Measurements from ENCODE around the gene NDST4.

Gene NDST4

DNA sequence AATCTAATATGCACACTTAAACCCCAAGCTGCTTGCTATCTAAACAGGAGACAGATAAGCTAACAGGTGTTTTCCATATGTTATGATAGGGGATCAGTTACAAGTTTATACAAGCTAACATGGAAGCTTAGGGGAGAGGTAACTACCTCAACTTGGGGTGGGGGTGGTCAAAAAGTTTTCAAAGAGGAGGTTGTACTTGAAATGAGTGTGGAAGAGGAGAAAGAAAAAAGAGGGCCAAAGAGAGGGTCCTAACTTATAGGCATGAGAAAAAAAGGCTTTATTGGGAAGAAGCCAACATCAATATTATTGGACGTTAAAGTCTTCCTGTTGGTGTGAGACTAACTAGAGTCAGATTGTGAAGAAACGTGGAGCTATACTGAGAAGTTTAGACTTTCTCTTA, 205.9 kb downstream of the NDST4 start:
- H3K4me3 ChIP-seq (ENCODE audit: low read length): no peak overlapping the region
- no peaks in the 10 kb centered on the region for H3K4me1 ChIP-seq (ENCODE audit: control insufficient read depth, low read length)
- H3K36me3 ChIP-seq (ENCODE audit: control insufficient read depth, low read length): no peaks in the 10 kb centered on the region
- no peak for TF ChIP-seq EZH2phosphoT487 (IDR thresholded peaks at IDR 0.05; ENCODE audit: borderline replicate concordance, low read length)
- TF ChIP-seq, protein P1, sequence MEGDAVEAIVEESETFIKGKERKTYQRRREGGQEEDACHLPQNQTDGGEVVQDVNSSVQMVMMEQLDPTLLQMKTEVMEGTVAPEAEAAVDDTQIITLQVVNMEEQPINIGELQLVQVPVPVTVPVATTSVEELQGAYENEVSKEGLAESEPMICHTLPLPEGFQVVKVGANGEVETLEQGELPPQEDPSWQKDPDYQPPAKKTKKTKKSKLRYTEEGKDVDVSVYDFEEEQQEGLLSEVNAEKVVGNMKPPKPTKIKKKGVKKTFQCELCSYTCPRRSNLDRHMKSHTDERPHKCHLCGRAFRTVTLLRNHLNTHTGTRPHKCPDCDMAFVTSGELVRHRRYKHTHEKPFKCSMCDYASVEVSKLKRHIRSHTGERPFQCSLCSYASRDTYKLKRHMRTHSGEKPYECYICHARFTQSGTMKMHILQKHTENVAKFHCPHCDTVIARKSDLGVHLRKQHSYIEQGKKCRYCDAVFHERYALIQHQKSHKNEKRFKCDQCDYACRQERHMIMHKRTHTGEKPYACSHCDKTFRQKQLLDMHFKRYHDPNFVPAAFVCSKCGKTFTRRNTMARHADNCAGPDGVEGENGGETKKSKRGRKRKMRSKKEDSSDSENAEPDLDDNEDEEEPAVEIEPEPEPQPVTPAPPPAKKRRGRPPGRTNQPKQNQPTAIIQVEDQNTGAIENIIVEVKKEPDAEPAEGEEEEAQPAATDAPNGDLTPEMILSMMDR (IDR thresholded peaks at IDR 0.05; ENCODE audit: low read depth, low read length, poor library complexity, severe bottlenecking): no peak
- no peaks in the 10 kb centered on the region for H4K20me1 ChIP-seq (ENCODE audit: control insufficient read depth, insufficient read depth, low read depth, low read length)
- H3F3A ChIP-seq (ENCODE audit: control insufficient read depth, insufficient read depth): no peaks in the 10 kb centered on the region
- H3K9me3 ChIP-seq (ENCODE audit: control insufficient read depth, insufficient read depth, low read length): no peaks in the 10 kb centered on the region
- H3K4me2 ChIP-seq (ENCODE audit: low read length): no peak overlapping the region
- H3K79me2 ChIP-seq (ENCODE audit: control insufficient read depth, low read length): no peaks in the 10 kb centered on the region
- H3K27me3 ChIP-seq (ENCODE audit: control insufficient read depth, low read length): no peaks in the 10 kb centered on the region
- H3K27ac ChIP-seq (ENCODE audit: low read depth, low read length): no peak overlapping the region
- no peaks in the 10 kb centered on the region for H3K9me2 ChIP-seq (replicated peaks; ENCODE audit: control insufficient read depth, low read length)

DNA sequence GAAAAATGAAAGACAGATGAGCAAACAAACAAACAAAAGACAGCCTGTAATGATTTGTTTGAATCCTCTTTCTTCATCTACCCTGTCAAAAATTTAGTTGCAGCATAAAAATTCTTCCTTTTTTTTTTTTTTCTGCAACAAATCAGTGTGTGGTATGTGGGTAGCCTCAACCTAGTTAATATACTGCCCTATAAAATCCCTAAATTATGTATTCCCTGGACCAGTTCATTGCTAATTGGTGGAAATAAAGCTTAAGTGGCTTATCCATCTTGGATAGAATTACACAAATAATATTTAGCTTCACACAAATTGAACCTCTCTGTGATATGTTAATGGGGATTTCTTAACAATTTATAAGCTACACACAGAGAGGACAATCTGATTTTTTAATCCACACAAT, 208.4 kb downstream of the NDST4 start:
- no peaks in the 10 kb centered on the region for H3K9me3 ChIP-seq (ENCODE audit: control insufficient read depth, insufficient read depth, low read length)
- TF ChIP-seq, protein P1 (IDR thresholded peaks at IDR 0.05; ENCODE audit: low read depth, low read length, poor library complexity, severe bottlenecking): no peak
- no peak for TF ChIP-seq EZH2phosphoT487 (IDR thresholded peaks at IDR 0.05; ENCODE audit: borderline replicate concordance, low read length)

GRCh38 chr4:114900934-114901333, 212.5 kb downstream of the NDST4 start:
- no peaks in the 10 kb centered on the region for H3K79me2 ChIP-seq (ENCODE audit: control insufficient read depth, low read length)
- H3K4me1 ChIP-seq (ENCODE audit: control insufficient read depth, low read length): no peaks in the 10 kb centered on the region
- TF ChIP-seq, protein P1 (IDR thresholded peaks at IDR 0.05; ENCODE audit: low read depth, low read length, poor library complexity, severe bottlenecking): no peak
- TF ChIP-seq EZH2phosphoT487 (IDR thresholded peaks at IDR 0.05; ENCODE audit: borderline replicate concordance, low read length): no peak
- no peaks in the 10 kb centered on the region for H3K27me3 ChIP-seq (ENCODE audit: control insufficient read depth, low read length)
- H4K20me1 ChIP-seq (ENCODE audit: control insufficient read depth, insufficient read depth, low read depth, low read length): no peaks in the 10 kb centered on the region
- H3K4me2 ChIP-seq (ENCODE audit: low read length): no peak overlapping the region
- H3K9me3 ChIP-seq (ENCODE audit: control insufficient read depth, insufficient read depth, low read length): no peaks in the 10 kb centered on the region
- no peak overlapping the region for H3K4me3 ChIP-seq (ENCODE audit: low read length)
- no peaks in the 10 kb centered on the region for H3K9me2 ChIP-seq (replicated peaks; ENCODE audit: control insufficient read depth, low read length)
- no peaks in the 10 kb centered on the region for H3F3A ChIP-seq (ENCODE audit: control insufficient read depth, insufficient read depth)
- no peak overlapping the region for H3K27ac ChIP-seq (ENCODE audit: low read depth, low read length)
- H3K36me3 ChIP-seq (ENCODE audit: control insufficient read depth, low read length): no peaks in the 10 kb centered on the region

More for the DNA sequence above, 208.4 kb downstream of the NDST4 start:
- Histone ChIP-seq H4K20me1 (ENCODE audit: control insufficient read depth, insufficient read depth, low read depth, low read length) (no peaks in the 10 kb centered on the region), H3F3A (ENCODE audit: control insufficient read depth, insufficient read depth) (no peaks in the 10 kb centered on the region), H3K36me3 (ENCODE audit: control insufficient read depth, low read length) (no peaks in the 10 kb centered on the region), H3K27ac (ENCODE audit: low read depth, low read length) (no peak overlapping the region), H3K4me3 (ENCODE audit: low read length) (no peak overlapping the region), H3K4me2 (ENCODE audit: low read length) (no peak overlapping the region), H3K9me2 (replicated peaks; ENCODE audit: control insufficient read depth, low read length) (no peaks in the 10 kb centered on the region), H3K27me3 (ENCODE audit: control insufficient read depth, low read length) (no peaks in the 10 kb centered on the region), H3K79me2 (ENCODE audit: control insufficient read depth, low read length) (no peaks in the 10 kb centered on the region), H3K4me1 (ENCODE audit: control insufficient read depth, low read length) (no peaks in the 10 kb centered on the region)

DNA sequence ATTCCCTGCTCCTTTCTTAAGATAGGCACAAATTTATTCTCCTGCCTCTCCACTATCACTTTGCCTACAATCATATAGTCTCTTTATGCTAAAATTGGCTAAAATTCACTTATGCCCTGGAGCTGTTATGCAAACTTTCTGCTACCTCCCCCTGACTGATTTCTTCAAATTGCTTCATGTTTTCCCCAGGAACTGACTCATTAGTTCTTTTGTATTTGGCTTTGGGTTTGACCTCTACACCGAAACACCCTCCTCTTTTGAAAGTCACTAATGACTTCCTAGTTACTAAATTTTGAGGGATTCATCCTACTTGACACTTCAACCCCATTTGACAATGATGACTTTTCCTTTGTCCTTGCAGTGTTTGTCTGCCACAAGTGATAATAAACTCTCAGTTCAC, 222.6 kb downstream of the NDST4 start:
- Histone ChIP-seq H3F3A (ENCODE audit: control insufficient read depth, insufficient read depth) (no peaks in the 10 kb centered on the region), H3K27me3 (ENCODE audit: control insufficient read depth, low read length) (no peaks in the 10 kb centered on the region), H3K27ac (ENCODE audit: low read depth, low read length) (no peak overlapping the region), H3K4me1 (ENCODE audit: control insufficient read depth, low read length) (no peaks in the 10 kb centered on the region), H3K36me3 (ENCODE audit: control insufficient read depth, low read length) (no peaks in the 10 kb centered on the region), H3K79me2 (ENCODE audit: control insufficient read depth, low read length) (no peaks in the 10 kb centered on the region), H4K20me1 (ENCODE audit: control insufficient read depth, insufficient read depth, low read depth, low read length) (no peaks in the 10 kb centered on the region), H3K4me2 (ENCODE audit: low read length) (no peak overlapping the region), H3K9me2 (replicated peaks; ENCODE audit: control insufficient read depth, low read length) (no peaks in the 10 kb centered on the region), H3K9me3 (ENCODE audit: control insufficient read depth, insufficient read depth, low read length) (no peaks in the 10 kb centered on the region), H3K4me3 (ENCODE audit: low read length) (no peak overlapping the region)
- TF ChIP-seq, protein P1 (IDR thresholded peaks at IDR 0.05; ENCODE audit: low read depth, low read length, poor library complexity, severe bottlenecking): no peak
- no peak for TF ChIP-seq EZH2phosphoT487 (IDR thresholded peaks at IDR 0.05; ENCODE audit: borderline replicate concordance, low read length)

All from DOHH2 (cell line).